NCI-H82 treated with DMSO at 0.1 percent for 48 hours (cell line): ENCODE measurements around the gene QSOX1.
"Not testable (repeated sequence)": the region's sequence is repeated elsewhere in the genome, so short reads cannot be mapped to it uniquely, and the experiment has no call there.

Experiments used
- DNase-seq: peaks from one replicate; lab custom pipeline; 2025; ENCODE audit not compliant: unreplicated experiment; lab: John Stamatoyannopoulos, UW

Gene QSOX1

GRCh38 chr1:180188091-180188506 is 33.4 kb downstream of the QSOX1 start:
- DNase-seq, result peak; percentile 91

DNA sequence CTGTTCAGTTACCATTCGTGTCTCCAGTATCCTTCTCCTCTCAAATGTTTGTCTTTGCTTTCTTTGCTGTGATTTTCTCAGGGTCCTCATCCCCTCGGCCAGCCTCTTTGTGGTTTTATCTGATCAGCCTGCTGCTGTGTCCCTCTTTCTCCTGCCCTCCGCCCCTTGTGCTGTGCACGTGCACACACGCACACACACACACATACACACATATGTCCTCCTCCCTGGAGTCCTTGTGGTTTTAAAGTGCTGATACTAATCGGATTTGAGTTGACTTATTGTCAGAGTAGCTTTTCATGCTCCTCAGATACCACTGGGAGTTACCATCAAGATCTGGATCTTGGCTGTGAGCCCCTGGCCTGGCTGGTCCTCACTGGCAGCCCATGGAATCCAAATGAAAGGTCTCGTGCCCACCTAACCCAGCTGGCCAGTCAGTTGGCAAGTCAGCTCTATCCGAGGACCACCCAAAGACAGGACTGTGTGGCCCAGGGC is 34.1 kb downstream of the QSOX1 start:
- DNase-seq, result peak; percentile 99

DNA sequence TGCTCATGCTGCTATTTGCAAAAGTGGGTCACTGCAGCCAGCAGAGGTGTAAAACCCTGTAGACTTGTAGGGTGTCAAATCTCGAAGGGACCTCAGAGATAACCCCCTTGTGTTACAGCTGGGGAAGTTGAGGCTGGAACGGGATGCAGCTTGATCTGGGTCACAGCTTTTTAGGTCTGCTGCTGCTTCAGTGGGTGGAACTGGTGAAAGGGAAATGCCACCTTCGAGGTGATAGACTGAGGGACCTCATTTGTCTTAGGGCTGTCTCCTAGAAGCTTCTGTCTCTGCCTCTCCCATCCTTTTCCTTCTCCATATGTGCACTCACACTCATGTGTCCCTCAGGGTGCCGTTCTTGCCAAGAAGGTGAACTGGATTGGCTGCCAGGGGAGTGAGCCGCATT is 35.4 kb downstream of the QSOX1 start:
- DNase-seq, result no peak

DNA sequence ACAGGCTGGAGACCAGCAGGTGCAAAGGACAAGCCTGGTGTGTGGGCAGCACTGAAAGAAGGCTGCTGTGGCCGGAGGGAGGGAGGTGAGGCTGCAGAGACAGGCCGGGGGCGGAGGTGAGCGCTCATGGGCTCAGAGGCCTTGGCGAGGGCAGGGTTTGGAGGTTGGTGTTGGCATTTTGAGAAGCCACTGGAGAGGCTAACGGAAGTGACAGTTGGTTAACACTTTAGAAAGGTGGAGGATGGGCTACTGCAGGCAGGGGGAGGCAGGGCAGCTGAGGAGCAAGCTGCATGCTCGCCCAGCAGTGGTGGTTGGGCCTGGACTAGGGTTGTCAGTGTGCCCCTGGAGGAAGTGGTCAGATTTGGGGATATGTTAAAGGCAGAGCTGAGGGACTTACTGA is 37.5 kb downstream of the QSOX1 start:
- no peak for DNase-seq

- DNase-seq, result no peak
Observed at GRCh38 chr1:180193141-180194047, 38.7 kb downstream of the QSOX1 start.

DNA sequence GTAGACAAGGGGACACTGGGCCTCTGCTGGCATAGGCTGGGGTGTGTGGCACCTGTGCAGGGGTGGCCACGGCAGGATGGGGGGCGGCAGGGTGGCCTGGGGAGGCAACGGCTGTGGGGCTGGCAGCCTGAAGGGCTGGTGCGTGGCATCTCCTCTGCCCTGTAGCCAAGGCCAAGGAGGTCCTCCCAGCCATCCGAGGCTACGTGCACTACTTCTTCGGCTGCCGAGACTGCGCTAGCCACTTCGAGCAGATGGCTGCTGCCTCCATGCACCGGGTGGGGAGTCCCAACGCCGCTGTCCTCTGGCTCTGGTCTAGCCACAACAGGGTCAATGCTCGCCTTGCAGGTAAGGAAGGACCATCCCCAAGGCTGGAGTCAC is 39.4 kb downstream of the QSOX1 start:
- DNase-seq, result no peak

DNA sequence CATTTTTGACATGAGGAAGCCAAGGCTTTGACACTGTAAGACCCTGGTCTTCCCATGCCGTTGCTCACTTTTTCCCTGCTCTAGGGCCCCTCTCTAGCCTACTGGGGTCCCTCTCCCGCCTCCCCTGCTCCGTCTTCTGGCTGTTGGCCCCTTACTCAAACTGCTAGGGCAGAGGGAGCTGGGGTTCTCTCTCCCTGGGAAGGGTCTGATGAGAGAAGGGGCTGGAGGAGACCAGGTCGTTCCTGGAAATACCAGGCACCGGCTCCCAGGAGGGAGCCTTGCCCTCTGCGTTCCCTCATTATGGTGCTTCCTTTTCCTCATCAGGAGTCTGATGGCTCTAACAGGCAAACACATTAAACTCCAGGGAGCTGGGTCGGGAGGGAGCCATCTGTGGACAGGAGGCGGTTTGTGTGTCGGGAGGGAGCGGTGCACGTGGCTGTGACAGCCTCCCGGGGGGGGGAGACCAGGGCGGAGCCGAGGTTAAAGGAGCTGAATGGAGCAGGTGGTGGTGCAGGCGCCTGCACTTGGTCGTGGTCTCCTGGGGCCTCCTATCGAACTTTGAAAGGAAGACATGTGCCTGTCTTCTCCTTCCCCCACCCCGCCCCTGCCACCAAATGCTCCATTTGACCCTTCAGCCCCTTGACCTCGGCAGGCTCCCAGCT is 40.0 kb downstream of the QSOX1 start:
- peak; percentile 77 for DNase-seq

- no peak for DNase-seq
Observed at GRCh38 chr1:180195401-180195800, 40.7 kb downstream of the QSOX1 start.

DNA sequence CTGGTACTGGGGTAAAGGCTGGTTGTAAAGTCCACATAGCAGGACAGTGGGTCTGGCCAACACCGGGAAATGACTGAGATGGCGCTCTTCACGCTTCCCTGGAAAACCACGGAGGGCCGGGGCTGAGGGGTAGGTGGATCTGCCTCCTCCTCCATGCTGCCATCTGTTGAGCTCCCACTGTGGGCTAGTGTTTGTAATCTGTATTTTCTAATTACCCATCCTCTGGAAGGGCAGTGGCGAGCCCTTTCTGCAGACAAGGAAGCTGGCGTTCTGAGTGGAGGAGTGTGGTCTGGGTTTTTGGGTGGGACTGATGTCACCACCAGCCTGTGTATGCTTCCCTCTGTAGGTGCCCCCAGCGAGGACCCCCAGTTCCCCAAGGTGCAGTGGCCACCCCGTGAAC is 41.2 kb downstream of the QSOX1 start:
- peak; percentile 47 for DNase-seq

GRCh38 chr1:180196436-180197003 is 41.9 kb downstream of the QSOX1 start:
- DNase-seq, result no peak

GRCh38 chr1:180197231-180197630 is 42.6 kb downstream of the QSOX1 start:
- DNase-seq, result no peak

GRCh38 chr1:180198196-180198595 is 43.5 kb downstream of the QSOX1 start:
- peak; percentile 100 for DNase-seq

- no peak for DNase-seq
Observed at GRCh38 chr1:180198611-180199010, 43.9 kb downstream of the QSOX1 start.

- DNase-seq, result peak; percentile 28
Observed at GRCh38 chr1:180199018-180199417, 44.3 kb downstream of the QSOX1 start.

DNA sequence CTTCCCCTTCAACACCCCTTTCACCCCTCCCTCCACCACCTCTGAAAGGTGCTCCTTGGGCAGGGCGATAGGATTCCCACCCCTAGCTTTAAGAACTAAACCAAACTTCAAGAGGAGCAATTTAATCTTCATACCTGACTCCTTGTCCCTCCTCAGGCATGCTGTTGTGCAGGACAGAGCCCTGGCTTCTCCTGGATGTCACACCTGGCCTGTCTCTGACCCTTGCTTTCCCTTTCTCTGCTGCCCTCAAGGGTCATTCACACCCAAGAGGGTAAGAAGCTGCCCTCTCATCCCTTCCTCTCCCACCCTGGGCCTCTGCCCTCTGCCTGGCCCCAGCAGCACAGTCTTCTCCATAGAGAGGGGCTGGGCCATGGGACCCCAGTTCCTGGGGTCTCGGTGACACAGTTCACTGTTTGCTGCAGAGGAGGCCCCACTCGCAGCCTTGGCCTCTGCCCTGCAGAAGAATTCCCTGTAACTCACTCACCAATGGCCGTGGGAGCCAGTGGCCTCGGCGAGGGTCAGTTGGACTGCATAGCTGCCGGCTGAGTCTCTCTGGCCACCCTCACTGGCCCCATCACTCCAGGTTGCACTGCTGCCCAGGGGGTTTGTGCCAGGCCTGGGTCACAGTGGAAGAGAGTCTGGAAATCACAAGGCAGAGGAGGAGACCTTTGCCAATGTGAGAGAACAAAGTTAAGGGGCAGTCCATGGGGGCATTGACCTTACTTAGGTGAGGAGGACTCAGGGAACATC is 47.0 kb downstream of the QSOX1 start:
- DNase-seq, result no peak

DNA sequence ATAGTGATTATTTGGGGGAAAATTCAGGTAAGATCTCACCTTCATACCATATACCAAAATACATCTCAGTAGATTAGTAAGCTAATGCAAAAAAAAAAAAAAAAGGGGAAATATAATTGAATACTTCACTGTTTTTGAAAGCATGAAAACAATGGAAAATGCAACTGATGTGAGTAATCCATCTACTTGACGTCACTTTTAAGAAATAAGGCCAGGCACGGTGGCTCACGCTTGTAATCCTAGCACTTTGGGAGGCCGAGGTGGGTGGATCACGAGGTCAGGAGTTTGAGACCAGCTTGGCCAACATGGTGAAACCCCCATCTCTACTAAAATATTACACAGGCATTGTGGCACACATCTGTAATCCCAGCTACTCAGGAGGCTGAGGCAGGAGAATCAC is 47.9 kb downstream of the QSOX1 start:
- not testable (repeated sequence) for DNase-seq

DNA sequence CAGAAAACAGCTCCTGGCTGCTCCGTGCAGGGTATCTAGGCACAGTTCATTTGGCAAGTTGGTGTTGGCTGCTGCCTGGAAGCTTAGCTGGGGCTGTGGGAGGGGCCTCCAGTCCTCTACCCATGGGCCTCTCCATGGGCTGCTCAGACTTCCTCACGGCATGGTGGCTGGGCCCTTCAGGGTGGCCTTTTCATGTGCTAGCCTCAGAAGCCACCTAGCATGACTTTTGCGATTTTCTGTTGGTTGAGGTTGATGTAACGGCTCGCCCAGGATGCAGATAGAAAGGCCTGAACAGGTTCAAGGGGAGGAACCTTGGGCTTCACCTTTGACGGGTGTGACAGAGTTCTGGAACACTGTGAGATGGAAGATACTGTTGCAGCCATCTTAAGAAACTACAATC is 49.6 kb downstream of the QSOX1 start:
- DNase-seq, result no peak

- no peak for DNase-seq
Observed at GRCh38 chr1:180206581-180206980, 51.9 kb downstream of the QSOX1 start.

DNA sequence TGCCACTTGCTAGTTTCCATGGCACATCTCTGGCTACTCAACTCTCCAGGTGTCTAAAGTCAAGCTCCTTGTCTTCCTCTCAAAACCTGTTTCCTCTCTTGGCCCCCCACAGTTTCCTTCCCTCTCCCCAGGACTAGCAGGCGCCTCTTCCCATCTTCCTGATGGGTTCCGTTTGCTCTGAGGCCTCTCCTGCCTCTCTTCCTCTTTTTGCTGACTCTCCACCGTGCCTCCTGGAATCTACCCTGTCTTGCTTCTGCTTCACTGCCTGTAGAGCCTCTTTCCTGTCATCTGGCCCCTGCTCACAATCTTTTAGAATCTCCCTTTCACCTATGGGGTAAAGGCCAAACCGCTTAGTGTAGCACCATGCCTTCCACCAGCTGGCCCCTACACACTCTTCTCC is 53.6 kb downstream of the QSOX1 start:
- DNase-seq, result no peak

DNA sequence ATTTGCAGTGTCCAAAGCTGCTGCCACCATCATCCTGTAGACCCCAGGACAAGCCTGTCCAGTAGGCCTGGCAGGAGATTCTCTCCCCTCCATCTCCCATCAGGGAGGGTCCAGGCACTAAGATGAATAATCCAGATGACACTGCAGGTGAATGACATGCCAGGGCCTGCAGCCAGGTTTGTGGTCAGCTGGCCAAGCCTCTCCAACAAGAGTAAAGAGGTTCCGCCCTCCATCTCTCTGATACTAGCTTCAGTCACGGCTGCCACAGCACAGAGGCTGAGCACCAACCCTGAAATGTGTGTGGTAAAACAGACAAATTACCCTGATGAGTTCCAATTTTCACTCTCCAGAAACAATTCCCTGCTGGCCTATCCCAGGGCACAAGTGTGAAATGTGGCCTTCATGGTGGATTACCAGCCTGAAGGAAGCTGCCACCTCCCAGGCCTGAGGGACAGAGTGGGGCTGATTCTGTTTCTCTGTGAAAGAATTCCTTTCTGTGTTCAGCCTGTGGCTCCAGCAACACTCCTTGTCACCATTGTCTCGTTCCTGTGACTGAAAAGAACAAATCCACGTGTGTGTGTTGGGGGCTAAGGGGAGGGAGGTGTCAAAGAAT is 55.4 kb downstream of the QSOX1 start:
- DNase-seq, result no peak
